ENCODE results near the gene CMIP.
"Not testable (repeated sequence)": the region's sequence is repeated elsewhere in the genome, so short reads cannot be mapped to it uniquely, and the experiment has no call there.

Gene CMIP

GRCh38 chr16:81520560-81521135 lies 76.0 kb downstream of the CMIP start:
- no peak for DNase-seq

DNA sequence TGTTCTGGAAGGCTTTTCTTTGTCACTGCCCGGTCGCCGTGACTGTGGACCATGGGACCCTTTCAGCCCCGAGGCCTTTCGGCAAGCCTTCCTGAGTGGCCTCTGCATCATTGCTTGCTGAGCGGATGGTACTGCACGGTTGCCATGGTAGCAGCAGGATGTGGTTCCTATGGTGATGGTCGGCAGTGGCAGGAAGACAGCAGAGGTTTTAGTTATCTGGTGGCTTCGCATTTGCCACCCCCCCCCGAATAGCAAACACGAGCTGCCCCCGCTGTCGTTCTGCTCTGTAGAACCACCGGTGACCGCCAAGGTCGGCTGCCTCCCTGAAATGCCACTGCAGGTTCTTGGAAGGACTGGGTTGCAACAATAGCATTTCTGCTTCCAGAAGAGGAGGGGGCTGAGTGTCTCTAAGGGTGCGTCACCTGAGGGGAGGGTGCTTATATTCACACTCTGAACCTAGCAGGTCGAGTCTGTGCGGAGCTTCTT lies 76.6 kb downstream of the CMIP start:
- DNase-seq = peak; percentile 78

DNA sequence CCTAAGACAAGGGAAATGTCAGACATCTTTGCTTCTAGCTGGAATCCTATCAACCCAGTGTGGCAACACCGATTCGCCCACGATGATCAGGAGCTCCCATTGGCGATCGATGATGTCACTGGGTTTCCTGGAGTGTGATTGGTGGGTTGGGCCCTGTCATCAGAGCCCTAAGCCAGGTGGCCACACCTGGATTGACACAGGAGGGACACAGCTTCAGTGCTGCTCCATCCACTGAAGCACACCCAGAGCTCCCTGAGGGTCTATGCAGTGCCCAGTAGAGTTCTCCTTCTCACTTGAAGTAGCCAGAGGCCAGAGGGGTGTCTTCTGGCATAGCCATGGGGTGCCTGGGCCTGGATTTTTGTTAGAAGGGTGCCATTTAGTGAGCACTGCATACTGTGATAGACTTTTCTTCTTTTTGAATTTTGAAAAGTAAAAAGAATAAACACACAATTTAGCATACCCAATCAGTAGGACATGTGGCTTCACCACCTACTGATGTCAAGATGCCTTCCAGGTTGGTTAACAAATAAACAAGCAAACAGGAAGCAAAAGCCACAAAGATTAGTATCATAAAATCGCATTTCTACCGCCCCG lies 77.6 kb downstream of the CMIP start:
- DNase-seq = no peak

DNA sequence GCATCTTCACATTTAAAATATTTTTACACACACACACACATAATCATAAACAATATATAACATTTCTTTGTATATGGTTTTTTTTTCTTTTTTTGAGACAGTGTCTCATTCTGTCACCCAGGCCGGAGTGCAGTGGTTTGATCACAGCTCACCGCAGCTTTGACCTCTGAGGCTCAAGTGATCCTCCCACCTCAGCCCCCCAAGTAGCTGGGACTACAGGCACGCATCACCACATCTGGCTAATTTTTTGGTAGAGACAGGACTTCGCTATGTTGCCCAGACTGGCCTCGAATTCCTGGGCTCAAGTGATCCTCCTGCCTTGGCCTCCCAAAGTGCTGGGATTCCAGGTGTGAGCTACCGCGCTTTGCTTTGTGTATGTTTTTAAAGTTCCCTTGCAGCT lies 78.2 kb downstream of the CMIP start:
- DNase-seq = not testable (repeated sequence)

DNA sequence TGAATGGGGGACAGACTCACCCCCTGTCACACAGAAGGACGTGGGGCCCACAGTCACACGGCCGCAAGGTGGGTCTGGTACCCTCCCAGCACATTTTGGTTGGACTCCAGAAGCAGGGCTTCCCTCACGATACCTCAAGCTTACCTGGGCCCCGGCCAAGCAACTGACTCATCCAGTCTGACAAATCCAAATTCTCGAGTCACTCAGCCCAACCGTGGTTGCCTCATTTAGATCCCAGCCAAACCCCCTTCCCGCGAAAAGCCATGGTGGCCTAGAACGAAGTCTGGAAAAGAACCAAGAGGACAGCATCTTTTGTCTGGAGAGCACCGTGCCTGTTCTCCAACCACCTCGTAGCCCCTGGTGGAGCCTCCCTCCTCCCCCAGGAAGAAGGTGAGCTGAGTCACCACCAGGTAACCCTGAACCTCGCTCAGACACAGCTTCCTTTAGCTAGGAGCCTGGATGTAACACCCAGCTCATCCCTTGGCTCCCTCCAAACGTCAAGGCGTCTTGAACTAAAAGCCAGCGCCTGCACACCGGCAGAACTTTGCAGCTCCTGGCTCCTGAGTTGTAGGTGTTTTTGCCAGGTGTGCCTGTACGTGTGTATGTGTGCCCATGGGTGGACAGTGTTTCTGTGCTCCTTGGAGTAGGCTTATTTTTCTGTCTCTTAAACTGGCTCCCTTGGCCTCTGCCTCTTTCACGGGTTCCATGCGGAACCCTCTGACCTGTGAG lies 78.9 kb downstream of the CMIP start:
- DNase-seq = no peak

- no peak for DNase-seq
Observed at GRCh38 chr16:81524382-81524781, 79.8 kb downstream of the CMIP start.

DNA sequence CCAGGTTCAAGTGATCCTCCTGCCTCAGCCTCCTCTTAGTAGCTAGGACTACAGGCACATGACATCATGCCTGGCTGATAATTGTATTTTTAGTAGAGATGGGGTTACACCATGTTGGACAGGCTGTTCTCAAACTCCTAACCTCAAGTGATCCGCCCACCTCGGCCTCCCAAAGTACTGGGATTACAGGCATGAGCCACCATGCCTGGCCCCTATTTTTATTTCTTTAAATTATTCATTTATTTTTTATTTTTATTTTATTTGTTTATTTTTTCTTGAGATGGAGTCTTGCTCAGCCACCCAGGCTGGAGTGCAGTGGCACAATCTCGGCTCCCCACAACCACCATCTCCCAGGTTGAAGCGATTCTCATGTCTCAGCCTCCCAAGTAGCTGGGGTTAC lies 80.3 kb downstream of the CMIP start:
- DNase-seq = not testable (repeated sequence)

- no peak for DNase-seq
Observed at GRCh38 chr16:81526199-81526598, 81.6 kb downstream of the CMIP start.

- DNase-seq = no peak
Observed at GRCh38 chr16:81526935-81527334, 82.3 kb downstream of the CMIP start.

DNA sequence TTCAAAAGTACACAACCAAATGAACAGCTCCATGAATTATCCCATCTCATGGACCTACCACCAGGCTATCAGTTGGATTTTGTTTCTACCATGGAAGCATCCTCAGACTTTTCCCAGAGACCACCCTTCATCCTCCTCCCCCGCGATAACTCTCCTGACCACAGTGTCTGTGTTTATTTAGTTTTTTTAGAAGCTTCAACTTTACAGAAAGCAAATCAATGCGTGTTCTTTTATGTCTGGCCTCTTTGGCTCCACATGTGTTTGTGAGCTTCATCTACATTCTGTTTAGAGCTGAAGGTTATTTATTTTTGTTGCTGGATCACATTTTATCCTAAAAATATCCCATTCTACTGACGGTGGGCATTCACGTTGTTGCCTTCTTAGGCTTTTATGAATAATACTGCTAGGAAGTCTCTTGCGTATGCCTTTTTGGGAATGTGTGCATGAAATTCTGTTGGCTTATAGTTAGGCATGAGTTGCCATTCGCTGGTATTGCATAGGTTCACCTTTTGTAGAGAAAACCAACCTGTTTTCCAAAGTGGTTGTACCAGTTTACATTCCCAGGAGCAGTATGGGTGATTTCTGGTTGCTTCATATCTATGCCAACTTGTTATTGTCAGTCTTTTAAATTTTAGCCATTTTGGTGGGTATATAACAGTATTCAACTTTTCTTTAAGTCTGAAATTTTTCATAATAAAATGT lies 83.0 kb downstream of the CMIP start:
- DNase-seq = no peak

- DNase-seq = no peak
Observed at GRCh38 chr16:81528256-81528655, 83.6 kb downstream of the CMIP start.

DNA sequence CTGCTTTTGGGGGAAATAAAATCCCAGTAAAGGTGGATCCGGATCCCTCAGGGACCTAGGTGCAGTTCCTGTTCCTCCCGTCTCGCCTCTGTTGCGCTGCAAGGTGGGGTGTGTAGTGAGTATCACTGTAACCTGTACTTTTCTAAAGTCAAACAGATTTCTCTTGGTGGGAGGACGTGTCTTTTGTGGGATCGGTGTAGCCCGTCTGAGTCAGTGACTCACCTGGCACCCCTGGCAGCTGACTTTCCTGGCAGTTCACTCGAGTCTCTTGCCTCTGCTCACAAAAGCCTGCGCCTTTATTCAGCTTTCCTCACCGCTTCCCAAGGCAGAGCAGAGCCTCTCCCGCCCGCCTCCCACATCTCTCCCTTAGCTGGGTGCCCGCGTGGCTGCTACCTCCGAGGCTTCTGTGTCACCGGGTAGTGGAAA lies 85.7 kb downstream of the CMIP start:
- no peak for DNase-seq

- DNase-seq = no peak
Observed at GRCh38 chr16:81530814-81531213, 86.2 kb downstream of the CMIP start.

DNA sequence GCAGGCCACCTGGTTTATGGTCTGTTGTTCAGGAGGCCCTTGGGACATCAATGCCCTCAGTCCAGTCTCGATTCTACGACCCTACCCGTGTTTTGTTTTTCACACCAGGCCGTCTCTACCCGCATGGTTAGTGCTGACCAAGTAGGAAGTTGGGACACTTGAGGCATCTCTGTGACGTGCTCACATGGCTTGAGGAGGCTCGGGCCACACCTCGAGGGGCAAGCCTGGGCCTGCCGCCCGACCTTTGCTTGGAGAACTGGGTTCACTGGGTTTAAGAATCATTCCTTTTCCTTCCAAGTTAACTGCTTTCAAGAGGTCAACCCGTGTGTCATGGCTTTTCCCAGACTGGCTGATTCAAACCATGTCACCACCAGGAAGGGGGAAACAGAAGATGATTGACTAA lies 86.8 kb downstream of the CMIP start:
- no peak for DNase-seq

DNA sequence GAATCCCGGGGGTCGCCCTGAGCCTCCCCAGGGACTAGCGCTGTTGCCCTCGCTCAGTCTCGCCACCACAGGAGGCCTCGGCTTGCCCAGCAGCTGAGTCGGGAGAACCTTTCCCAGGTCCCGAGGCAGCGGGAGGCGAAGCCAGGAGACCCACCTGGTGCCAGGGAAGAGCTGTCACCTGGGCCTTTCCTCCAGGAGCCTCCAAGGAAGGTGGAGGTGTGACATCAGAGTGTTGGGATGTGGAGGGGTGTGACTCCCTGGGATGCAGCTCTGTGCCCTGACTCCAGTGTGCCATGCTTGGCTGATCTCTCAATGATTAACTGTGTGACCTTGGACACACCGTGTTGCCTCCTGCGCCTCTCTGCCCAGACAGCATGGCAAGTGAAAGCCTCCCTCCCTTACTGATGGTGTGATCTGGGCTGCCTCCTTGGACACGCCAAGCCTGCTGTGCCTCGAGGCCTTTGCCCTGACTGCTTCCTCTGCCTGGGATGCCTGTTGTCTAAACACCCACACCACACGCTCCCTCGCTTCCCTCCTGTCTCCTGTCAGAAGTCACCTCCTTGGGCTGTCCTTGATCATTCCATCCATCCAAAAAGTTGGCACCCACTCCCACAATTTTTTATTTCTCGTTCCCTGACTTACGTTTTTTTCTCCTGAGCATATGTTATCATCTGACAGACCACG lies 88.0 kb downstream of the CMIP start:
- no peak for DNase-seq

DNA sequence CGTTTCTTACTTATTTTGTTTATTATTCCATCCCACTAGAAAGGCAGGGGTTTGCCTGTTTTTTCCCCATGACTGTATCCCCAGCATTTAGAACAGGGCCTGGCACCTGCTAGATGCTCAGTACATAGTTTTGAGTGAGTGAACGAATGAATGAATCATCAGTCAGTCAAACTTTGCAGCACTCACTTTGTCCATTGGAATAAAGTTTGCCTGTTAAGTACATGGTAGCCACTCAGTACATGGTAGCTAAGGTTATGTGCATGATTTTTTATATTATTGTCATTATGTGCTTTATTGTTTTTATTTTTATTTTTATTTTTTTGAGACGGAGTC lies 88.5 kb downstream of the CMIP start:
- no peak for DNase-seq

- no peak for DNase-seq
Observed at GRCh38 chr16:81535679-81536360, 91.2 kb downstream of the CMIP start.

DNA sequence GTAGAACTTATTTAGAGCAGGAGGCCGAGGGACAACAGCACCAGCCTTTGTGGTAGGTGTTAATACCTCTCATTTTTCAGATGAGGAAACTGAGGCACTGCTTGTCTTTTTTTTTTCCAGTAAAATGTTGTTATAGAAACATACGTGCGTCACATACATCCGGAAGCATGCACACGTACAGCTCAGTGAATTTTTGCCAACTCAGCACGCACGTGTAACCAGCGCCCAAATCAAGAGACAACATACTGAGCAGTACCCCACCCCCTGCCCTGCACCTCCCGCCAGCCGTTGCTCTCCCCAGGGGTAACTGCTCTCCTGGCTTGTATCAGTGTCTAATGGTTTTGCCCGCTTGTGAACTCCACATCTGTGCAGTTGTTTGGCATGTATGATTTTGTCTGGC lies 92.0 kb downstream of the CMIP start:
- no peak for DNase-seq

DNA sequence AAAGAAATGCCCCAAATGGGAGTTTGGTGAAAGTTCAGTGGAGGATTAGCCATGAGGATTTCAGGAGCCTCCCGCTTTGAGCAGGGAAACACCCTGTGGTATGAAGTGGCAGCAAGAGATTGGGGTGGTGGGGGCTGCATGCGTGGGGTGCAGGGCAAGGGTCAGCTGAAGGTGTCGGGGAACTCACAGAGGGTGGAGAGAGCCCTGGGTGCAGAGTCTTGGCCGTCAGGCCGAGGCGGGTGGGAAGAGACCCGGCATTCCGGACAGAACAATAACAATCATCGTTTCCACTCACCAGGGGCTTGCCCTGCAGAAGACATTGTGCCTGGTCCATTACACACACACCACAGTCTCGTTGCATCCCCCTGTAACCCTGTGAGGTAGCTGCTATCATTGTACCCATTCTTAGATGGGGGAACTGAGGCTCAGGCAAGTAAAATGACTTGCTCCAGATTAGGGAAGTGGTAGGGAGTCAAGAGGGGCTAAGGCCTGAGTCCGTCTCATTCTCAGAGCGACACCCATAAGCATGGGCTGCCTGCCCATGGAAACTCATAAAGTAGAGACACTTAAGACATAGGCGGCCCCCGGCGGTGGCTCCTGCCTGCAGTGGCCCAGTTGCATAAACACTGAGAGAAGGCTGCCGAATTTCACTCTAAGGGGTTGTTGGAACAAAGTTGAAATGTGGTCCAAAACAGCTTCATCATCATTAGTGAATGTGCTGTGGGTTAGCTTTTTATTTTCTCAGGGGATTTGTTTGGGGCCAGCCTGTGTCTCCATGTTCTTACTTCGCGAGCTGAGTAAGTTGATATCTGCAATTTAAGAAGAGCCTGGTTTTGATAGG lies 93.3 kb downstream of the CMIP start:
- DNase-seq = no peak

DNA sequence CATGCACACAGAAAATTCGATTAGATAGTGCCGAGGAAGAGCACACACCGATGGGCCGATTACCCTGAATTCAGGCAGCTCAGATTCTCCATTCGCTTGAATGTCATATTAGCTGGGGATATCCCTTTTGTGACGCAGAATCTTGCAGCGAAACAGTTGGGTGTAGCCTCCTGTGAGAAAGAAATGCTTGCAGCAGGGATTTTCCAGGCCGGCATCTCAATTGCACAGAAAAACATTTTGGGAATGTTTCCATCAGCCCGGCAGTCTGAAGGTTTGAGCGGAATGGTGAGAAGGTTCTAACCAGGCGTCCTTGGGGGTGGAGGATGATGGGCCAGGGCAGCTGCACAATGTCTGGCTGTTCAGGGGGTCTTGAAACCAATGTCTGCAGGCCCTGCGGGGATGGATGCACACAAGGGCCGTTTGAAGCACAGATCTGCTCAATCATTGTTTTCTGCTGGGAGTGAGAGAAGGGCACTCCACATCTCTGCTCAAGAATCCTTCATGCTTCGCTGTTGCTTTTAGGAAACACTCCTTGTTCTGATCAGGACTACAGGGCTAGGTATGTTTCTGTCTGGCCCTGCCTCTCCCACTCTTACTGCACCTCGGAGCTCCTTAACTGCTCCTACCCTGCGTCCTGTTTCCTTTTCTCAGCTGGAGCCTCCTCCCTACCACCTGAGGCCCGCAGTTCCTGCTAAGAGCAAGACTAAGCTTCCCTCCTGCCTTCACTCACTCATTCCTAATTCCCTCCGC lies 94.6 kb downstream of the CMIP start:
- no peak for DNase-seq

Measured in activated CD8-positive, alpha-beta memory T cell treated with anti-CD3 and anti-CD28 coated beads, Interleukin-2, amount 50 U/mL, for 48 hours (primary cell).